HG03135 (cell line): ENCODE results near the gene SLAIN1.

Experiments used
- ATAC-seq: cut with Tn5 transposase; IDR thresholded peaks from one replicate; pipeline ENCODE4 v1.9.1; 2021; ENCODE audit warnings: mild to moderate bottlenecking, moderate library complexity; ENCODE audit not compliant: unreplicated experiment

SLAIN1 gene

GRCh38 chr13:77749344-77749880 is 51.9 kb downstream of the SLAIN1 start:
- no peak for ATAC-seq

- ATAC-seq = peak; percentile 74
These were observed 54.3 kb downstream of the SLAIN1 start for GRCh38 chr13:77751513-77752456.

GRCh38 chr13:77752512-77753069 is 55.1 kb downstream of the SLAIN1 start:
- no peak for ATAC-seq

- ATAC-seq = no peak
These were observed 63.4 kb downstream of the SLAIN1 start for GRCh38 chr13:77760893-77761292.

GRCh38 chr13:77767413-77767812 is 69.9 kb downstream of the SLAIN1 start:
- ATAC-seq = no peak

- ATAC-seq = no peak
These were observed 76.7 kb downstream of the SLAIN1 start for GRCh38 chr13:77774181-77774580.

- ATAC-seq = no peak
These were observed 79.2 kb downstream of the SLAIN1 start for GRCh38 chr13:77776704-77777103.

- ATAC-seq = peak; percentile 76
These were observed 82.2 kb downstream of the SLAIN1 start for GRCh38 chr13:77779552-77780272.

GRCh38 chr13:77781808-77782207 is 84.3 kb downstream of the SLAIN1 start:
- ATAC-seq = no peak

- no peak for ATAC-seq
These were observed 87.0 kb downstream of the SLAIN1 start for GRCh38 chr13:77784515-77784914.

- ATAC-seq = no peak
These were observed 89.3 kb downstream of the SLAIN1 start for GRCh38 chr13:77786695-77787287.

GRCh38 chr13:77789376-77789775 is 91.9 kb downstream of the SLAIN1 start:
- ATAC-seq = no peak

GRCh38 chr13:77800219-77800618 is 102.7 kb downstream of the SLAIN1 start:
- no peak for ATAC-seq

- ATAC-seq = no peak
These were observed 109.0 kb downstream of the SLAIN1 start for GRCh38 chr13:77806518-77806917.

GRCh38 chr13:77807431-77808135 is 110.1 kb downstream of the SLAIN1 start:
- no peak for ATAC-seq

- ATAC-seq = no peak
These were observed 112.9 kb downstream of the SLAIN1 start for GRCh38 chr13:77810430-77810829.

- ATAC-seq = no peak
These were observed 113.4 kb downstream of the SLAIN1 start for GRCh38 chr13:77810878-77811277.

GRCh38 chr13:77811381-77811780 is 113.9 kb downstream of the SLAIN1 start:
- ATAC-seq = no peak

- no peak for ATAC-seq
These were observed 114.5 kb downstream of the SLAIN1 start for GRCh38 chr13:77811981-77812380.
